Psoas muscle (tissue), 8 donors: Measurements from ENCODE around the gene ZBTB6. TPM values are rescaled to one million over a fixed set of nuclear protein-coding genes. Genes with fewer than 3 reads are reported as not detected.

Source experiments
- ATAC-seq, 4 donors: fragments of 200-7000 bp; cut with Tn5 transposase; one replicate each; pipeline ENCODE4 v1.9.1; 2020; ENCODE audit warnings: moderate library complexity in 3 of 4, mild to moderate bottlenecking in 2 of 4
- DNase-seq, 2 donors: peaks; one replicate each; pipeline ENCODE4 v3.0.0-alpha.2; 2020
- H3K27ac ChIP-seq: fragments of 200-600 bp; one replicate; pipeline ENCODE4 v1.8.0; 2022
- H3K27me3 ChIP-seq, 3 donors: fragments of 200-600 bp in 1 of 3; one replicate each; pipeline versions ENCODE4 v1.6.1 to v1.8.0; 2013 to 2022; ENCODE audit warnings: low read length in 2 of 3, mild to moderate bottlenecking in 2 of 3, moderate library complexity in 1 of 3; ENCODE audit not compliant: insufficient read depth in 3 of 3
- H3K36me3 ChIP-seq, 2 donors: fragments of 200-600 bp in 1 of 2; one replicate each; pipeline versions ENCODE4 v1.6.1 to v1.8.0; 2013 to 2022; ENCODE audit warnings: low read depth in 1 of 2, mild to moderate bottlenecking in 1 of 2, moderate library complexity in 1 of 2; ENCODE audit not compliant: insufficient read depth in 1 of 2
- H3K4me1 ChIP-seq: fragments of 200-600 bp; one replicate; pipeline ENCODE4 v1.8.0; 2022
- H3K4me3 ChIP-seq: fragments of 200-600 bp; one replicate; pipeline ENCODE4 v1.8.0; 2022; ENCODE audit warnings: mild to moderate bottlenecking
- H3K9me3 ChIP-seq: fragments of 200-600 bp; one replicate; pipeline ENCODE4 v1.8.0; 2022
- CTCF ChIP-seq: fragments of 200-600 bp; IDR thresholded peaks from one replicate; pipeline ENCODE4 v1.8.0; 2022; ENCODE audit warnings: antibody characterized with exemption
- WGBS, 3 donors: extraction: QIAGEN DNeasy Blood & Tissue Kit; methylation state at CpG; one replicate each; pipeline versions ENCODE4 v1.1.6 to v1.1.7; 2013; 5-methylcytosine and 5-hydroxymethylcytosine counted together
- intact Hi-C, 2 donors: fragments of 100-400 bp; cut with DNase I; formaldehyde crosslinking; loops; one replicate each; pipeline versions ENCODE4 v1.11.0 to v1.14.2; 2022
- polyA plus RNA-seq, 3 donors: library from polyadenylated mRNA; stranded (reverse); fragments of 200-250 nt; gene quantifications; one replicate each; pipeline ENCODE4 v1.2.3, GENCODE V29; 2013
- total RNA-seq, 4 donors: library from RNA; stranded (reverse); fragmentation: NEBNext Ultra II Directional in 2 of 4; extraction: Animal tissue kit (Norgen Biotek cat#: 25700) in 2 of 4; gene quantifications; one replicate each; pipeline versions ENCODE4 v1.2.1 to v1.2.4, GENCODE V29; 2021 to 2023
- donor health status: healthy with polysubstance abuse.
- donor health status: DM: no; HTN: no; CAD: no; lungs with moderate emphysema.
- donor health status: Bipolar disorder and iron deficiency.
- donor health status: healthy.
- donor health status: DM: yes; HTN: yes; CAD: no.
- donor health status: DM: no; HTN: no; CAD: no.
- donor health status: DM: no; HTN: no; CAD: no.
- donor health status: DM: yes; HTN: yes; CAD: no.

The ZBTB6 gene
- total and polyA plus RNA-seq, 7 donors, result 3.9 to 12.6 (median 6.2) TPM

GRCh38 chr9:122939601-122940000 is 26.5 kb upstream of the ZBTB6 start:
- Histone ChIP-seq H3K9me3 (no peaks in the 10 kb centered on the region), H3K27ac (no peak overlapping the region), H3K36me3 (peaks cover 0 to 30% of the 10 kb centered on the region in 2 donors), H3K4me3 (no peak overlapping the region), H3K27me3 (no peaks in the 10 kb centered on the region), H3K4me1 (peaks cover 25% of the 10 kb centered on the region)
- DNase-seq (no peak), ATAC-seq (no peak)
- intact Hi-C loops, result loop anchor here in 1 of 2 donors (10.0 kb wide), 1 partner anchor 55 kb away; no protein-coding TSS in a partner anchor
- TF ChIP-seq CTCF, result no peak
- 89 to 90% (median 90%) methylated on average over 4 of the region's 4 CpGs for WGBS, 3 donors

GRCh38 chr9:122936883-122937282 is 23.8 kb upstream of the ZBTB6 start:
- Histone ChIP-seq H3K4me3 (no peak overlapping the region), H3K27ac (no peak overlapping the region), H3K9me3 (no peaks in the 10 kb centered on the region), H3K4me1 (peaks cover 27% of the 10 kb centered on the region), H3K27me3 (no peaks in the 10 kb centered on the region), H3K36me3 (peaks cover 0 to 25% of the 10 kb centered on the region in 2 donors)
- intact Hi-C loops, result loop anchor here in 1 of 2 donors (10.0 kb wide), 1 partner anchor 58 kb away; no protein-coding TSS in a partner anchor
- WGBS, 3 donors, result 57 to 80% (median 62%) methylated on average over 1 of the region's 1 CpG
- TF ChIP-seq CTCF, result no peak
- DNase-seq (no peak), ATAC-seq (no peak)

DNA sequence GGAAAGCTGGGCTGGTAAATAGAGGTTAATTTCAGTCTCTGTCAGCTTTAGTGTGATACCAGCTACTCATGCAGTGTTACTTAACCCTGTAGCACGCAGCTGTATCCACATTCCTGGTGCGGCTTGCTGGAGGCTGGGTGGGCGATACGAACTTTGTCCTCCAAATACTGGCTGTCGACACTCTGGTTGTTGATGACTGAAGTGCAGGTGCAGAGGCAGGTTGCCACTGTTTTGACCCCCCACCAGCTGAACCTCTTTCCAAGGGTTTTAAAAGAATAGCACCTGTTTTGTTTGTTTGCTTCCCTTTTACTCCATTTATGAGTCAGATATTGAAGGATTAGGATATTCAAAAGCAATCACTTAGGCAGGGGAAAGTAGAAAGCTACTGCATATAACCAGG is 23.3 kb upstream of the ZBTB6 start:
- peaks cover 0 to 25% of the 10 kb centered on the region in 2 donors for H3K36me3 ChIP-seq
- H3K4me1 ChIP-seq, result peaks cover 24% of the 10 kb centered on the region
- no peak for ATAC-seq
- H3K4me3 ChIP-seq, result no peak overlapping the region
- H3K27ac ChIP-seq, result no peak overlapping the region
- no peak for TF ChIP-seq CTCF
- no peaks in the 10 kb centered on the region for H3K27me3 ChIP-seq
- WGBS, 3 donors, result 80 to 89% (median 81%) methylated on average over 5 of the region's 5 CpGs
- no peaks in the 10 kb centered on the region for H3K9me3 ChIP-seq
- DNase-seq, result no peak
- intact Hi-C loops, result loop anchor here in 1 of 2 donors (10.0 kb wide), 1 partner anchor 58 kb away; no protein-coding TSS in a partner anchor

DNA sequence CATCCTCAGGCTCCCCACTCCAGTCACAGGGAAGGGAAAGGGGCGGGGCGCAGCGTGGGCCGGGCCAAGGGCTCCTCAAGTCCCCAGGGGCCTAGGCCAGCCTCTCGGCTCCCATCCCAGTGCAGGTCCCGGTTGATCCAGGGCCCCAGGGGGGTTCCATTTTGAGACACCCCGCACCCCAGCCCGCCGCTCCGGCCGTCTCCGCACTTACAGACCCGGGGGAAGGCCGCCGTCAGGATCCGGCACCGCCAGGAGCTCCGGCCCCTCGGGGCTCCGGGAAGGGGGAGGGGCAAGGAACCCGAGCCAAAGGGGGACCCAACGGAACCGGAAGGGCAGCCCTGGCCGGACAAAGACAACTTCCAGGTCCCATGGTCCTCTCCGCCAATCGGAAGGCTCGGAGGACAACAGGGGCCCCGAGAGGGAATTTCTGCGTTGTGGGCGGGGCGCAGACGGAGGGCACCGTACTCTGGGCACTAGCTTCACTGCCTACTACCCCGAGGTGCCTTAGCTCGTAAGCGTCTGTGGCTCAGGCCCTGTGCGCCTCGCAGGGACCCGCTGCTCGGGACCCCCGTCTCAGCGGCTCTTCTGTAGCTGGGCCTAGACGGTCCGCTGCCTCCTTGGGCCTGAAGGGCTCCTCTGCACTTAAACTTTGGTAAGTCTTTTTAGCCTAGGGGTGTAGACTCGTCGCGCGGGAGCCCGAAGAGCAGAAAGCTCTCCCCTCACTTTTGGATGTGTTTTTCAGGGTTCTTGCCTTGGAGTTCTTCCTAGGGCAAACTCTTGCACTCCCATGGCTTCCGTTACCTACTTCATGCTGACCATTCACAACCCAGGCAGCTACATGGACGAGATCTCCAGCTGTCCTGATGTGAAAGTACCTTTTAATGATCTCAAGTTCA is 18.4 kb upstream of the ZBTB6 start, which contains the start of gene ZBTB26:
Gene ZBTB26, minus strand, starts transcription at position 287 of the 896 bp plus-strand sequence. CDS start 11,578 bp downstream, outside the sequence.
- intact Hi-C loops, result loop anchor here in 1 of 2 donors (10.0 kb wide), 1 partner anchor 63 kb away; no protein-coding TSS in a partner anchor
- H3K36me3 ChIP-seq, result peaks cover 0 to 7% of the 10 kb centered on the region in 2 donors
- H3K9me3 ChIP-seq, result no peaks in the 10 kb centered on the region
- peak within 1 kb of the TSS; percentile 92 for H3K27ac ChIP-seq
- ATAC-seq, result peak; percentile 99 to 100 (median 99)
- TF ChIP-seq CTCF, result no peak
- DNase-seq, result peak; percentile 93 to 97
- peaks cover 35% of the 10 kb centered on the region for H3K4me1 ChIP-seq
- 0 to 1% (median 0%) methylated on average over 32 to 51 of the region's 51 CpGs for WGBS, 3 donors
- H3K27me3 ChIP-seq, result no peaks in the 10 kb centered on the region
- H3K4me3 ChIP-seq, result peak within 1 kb of the TSS; percentile 96
